Sigmoid colon (tissue), 7 donors: ENCODE measurements around the gene TTYH3. TPM values are rescaled to one million over a fixed set of nuclear protein-coding genes. Genes with fewer than 3 reads are reported as not detected.
A peak's percentile ranks its signal among the peaks of the same experiment; 100 is the strongest.

Source experiments
- DNase-seq: peaks from one replicate; pipeline ENCODE4 v3.0.0-alpha.2; 2019
- H3K27ac ChIP-seq, 4 donors: fragments of 200-600 bp; sonication (generic); one replicate each; pipeline ENCODE4 v1.5.1; 2016 to 2019; ENCODE audit warnings: mild to moderate bottlenecking in 1 of 4
- H3K27me3 ChIP-seq, 3 donors: fragments of 200-600 bp; sonication (generic); one replicate each; pipeline ENCODE4 v1.5.1; 2019; ENCODE audit warnings: mild to moderate bottlenecking in 1 of 3
- H3K36me3 ChIP-seq, 4 donors: fragments of 200-600 bp; sonication (generic); one replicate each; pipeline ENCODE4 v1.5.1; 2016 to 2019
- H3K4me1 ChIP-seq, 4 donors: fragments of 200-600 bp; sonication (generic); one replicate each; pipeline ENCODE4 v1.5.1; 2017 to 2019
- H3K4me3 ChIP-seq, 4 donors: fragments of 200-600 bp; sonication (generic); one replicate each; pipeline ENCODE4 v1.5.1; 2017 to 2019; ENCODE audit warnings: mild to moderate bottlenecking in 2 of 4, moderate library complexity in 1 of 4
- H3K9me3 ChIP-seq, 4 donors: fragments of 200-600 bp in 3 of 4; sonication (generic) in 3 of 4; one replicate each; pipeline versions ENCODE4 v1.5.1 to v1.6.1; 2013 to 2019
- EP300 ChIP-seq, 4 donors: sonication (generic); formaldehyde crosslinking; IDR thresholded peaks; one replicate each; pipeline ENCODE4 v1.6.1; 2017; ENCODE audit warnings: antibody characterized with exemption in 4 of 4
- POLR2A ChIP-seq, 2 donors: fragments of 450-650 bp; IDR thresholded peaks; one replicate each; pipeline ENCODE4 v1.6.1; 2016; ENCODE audit warnings: antibody characterized with exemption in 2 of 2, mild to moderate bottlenecking in 2 of 2, moderate library complexity in 2 of 2
- POLR2AphosphoS5 ChIP-seq, 4 donors: sonication (generic); formaldehyde crosslinking; IDR thresholded peaks; one replicate each; pipeline ENCODE4 v1.6.1; 2017; ENCODE audit warnings: antibody characterized with exemption in 4 of 4
- WGBS, 2 donors: extraction: QIAGEN DNeasy Blood & Tissue Kit; methylation state at CpG; one replicate each; pipeline ENCODE4 v1.1.7; 2013; 5-methylcytosine and 5-hydroxymethylcytosine counted together
- intact Hi-C: fragments of 100-400 bp; cut with DNase I; formaldehyde crosslinking; loops from one replicate; pipeline ENCODE4 v1.15.1; 2023
- polyA plus RNA-seq, 3 donors: library from polyadenylated mRNA; stranded (reverse); fragments of 200-250 nt; gene quantifications; one replicate each; pipeline ENCODE4 v1.2.3, GENCODE V29; 2013
- total RNA-seq, 4 donors: library from RNA; depleted of rRNA; stranded (reverse); fragments of >200 nt; gene quantifications; one replicate each; pipeline ENCODE4 v1.1.0, GENCODE V29; 2016
- TF ChIP-seq, protein P1 (sequence below), 4 experiments: fragments of 450-650 bp in 3 of 4; fragments of 200-600 bp in 1 of 4; IDR thresholded peaks; one replicate each; pipeline ENCODE4 v1.5.1; 2016 to 2019; ENCODE audit warnings: antibody characterized with exemption in 4 of 4, mild to moderate bottlenecking in 3 of 4, moderate library complexity in 2 of 4
- donor health status: healthy with polysubstance abuse.
- donor health status: Bipolar disorder and iron deficiency.
- donor health status: healthy.

The TTYH3 gene
- total and polyA plus RNA-seq, 7 donors, result 5.4 to 41.7 (median 15.3) TPM

DNA sequence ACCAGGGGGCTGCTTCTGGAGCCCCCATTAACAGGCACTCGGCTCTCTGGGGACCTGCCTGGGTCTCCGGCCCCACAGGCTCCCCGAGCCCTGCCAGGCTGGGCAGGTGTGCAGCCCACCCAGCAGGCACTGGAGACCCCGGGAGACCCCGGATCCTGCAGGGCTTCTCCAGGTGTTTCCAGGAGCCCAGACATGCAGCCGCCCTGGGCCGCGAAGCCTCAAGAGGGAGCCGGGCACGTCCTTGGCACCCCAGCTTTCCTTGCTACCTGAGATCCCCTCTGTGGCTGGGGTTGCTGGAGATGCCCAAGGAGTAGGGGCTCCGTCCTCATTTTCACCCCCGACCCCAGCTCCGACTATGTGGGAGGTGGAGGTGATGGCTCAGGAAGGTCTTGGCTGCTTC is 48.5 kb downstream of the TTYH3 start:
- Histone ChIP-seq H3K9me3 (no peaks in the 10 kb centered on the region), H3K27me3 (peaks cover 6 to 57% (median 24%) of the 10 kb centered on the region in 3 donors), H3K36me3 (no peaks in the 10 kb centered on the region), H3K27ac (no peak overlapping the region), H3K4me3 (no peak overlapping the region), H3K4me1 (peaks cover 0 to 8% (median 0%) of the 10 kb centered on the region in 4 donors)
- no peak for DNase-seq
- no peak for TF ChIP-seq POLR2AphosphoS5 (IDR thresholded peaks at IDR 0.05)
- TF ChIP-seq, protein P1, sequence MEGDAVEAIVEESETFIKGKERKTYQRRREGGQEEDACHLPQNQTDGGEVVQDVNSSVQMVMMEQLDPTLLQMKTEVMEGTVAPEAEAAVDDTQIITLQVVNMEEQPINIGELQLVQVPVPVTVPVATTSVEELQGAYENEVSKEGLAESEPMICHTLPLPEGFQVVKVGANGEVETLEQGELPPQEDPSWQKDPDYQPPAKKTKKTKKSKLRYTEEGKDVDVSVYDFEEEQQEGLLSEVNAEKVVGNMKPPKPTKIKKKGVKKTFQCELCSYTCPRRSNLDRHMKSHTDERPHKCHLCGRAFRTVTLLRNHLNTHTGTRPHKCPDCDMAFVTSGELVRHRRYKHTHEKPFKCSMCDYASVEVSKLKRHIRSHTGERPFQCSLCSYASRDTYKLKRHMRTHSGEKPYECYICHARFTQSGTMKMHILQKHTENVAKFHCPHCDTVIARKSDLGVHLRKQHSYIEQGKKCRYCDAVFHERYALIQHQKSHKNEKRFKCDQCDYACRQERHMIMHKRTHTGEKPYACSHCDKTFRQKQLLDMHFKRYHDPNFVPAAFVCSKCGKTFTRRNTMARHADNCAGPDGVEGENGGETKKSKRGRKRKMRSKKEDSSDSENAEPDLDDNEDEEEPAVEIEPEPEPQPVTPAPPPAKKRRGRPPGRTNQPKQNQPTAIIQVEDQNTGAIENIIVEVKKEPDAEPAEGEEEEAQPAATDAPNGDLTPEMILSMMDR (IDR thresholded peaks at IDR 0.05), result no peak
- no peak for TF ChIP-seq POLR2A (IDR thresholded peaks at IDR 0.05)
- TF ChIP-seq EP300 (IDR thresholded peaks at IDR 0.05), result no peak
- 76 to 88% methylated on average over 13 of the region's 13 CpGs for whole genome bisulfite sequencing, 2 donors
- intact Hi-C loops, result loop anchor here (10.0 kb wide), 1 partner anchor 225 kb away; no protein-coding TSS in a partner anchor

DNA sequence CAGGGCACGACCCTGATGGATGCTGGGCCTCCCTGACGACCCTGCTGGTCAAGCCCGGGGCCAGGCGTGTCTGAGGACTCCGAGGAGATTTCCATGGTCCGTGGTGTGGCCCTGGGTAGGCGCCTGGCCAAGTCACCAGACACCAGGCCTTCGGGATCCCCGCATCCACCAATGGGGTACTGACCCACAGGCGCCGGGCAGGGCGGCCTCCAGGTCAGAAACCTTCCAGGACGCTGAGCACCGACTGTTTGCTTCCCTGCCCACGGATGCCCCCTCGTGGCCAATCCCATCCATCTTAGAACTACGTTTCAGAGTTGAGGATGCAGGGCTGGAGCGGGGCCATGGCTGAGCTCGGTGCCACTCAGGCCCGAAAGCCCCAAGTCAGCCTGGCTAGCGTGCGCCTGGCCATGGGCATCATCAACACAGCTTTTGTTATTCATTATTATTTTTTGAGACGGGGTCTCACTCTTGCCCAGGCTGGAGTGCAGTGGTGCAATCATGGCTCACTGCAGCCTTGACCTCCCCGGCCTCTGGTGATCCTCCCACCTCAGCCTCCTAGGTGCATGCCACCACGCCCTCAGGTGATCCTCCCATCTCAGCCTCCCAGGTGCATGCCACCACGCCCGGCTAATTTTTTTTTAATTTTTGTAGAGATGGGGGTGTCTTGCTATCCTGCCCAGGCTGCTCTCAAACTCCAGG is 49.2 kb downstream of the TTYH3 start:
- Histone ChIP-seq H3K36me3 (no peaks in the 10 kb centered on the region), H3K27me3 (peaks cover 6 to 64% (median 28%) of the 10 kb centered on the region in 3 donors), H3K27ac (no peak overlapping the region), H3K9me3 (no peaks in the 10 kb centered on the region), H3K4me3 (no peak overlapping the region), H3K4me1 (peaks cover 0 to 8% (median 0%) of the 10 kb centered on the region in 4 donors)
- DNase-seq, result peak; percentile 85
- TF ChIP-seq POLR2AphosphoS5 (IDR thresholded peaks at IDR 0.05), result no peak
- TF ChIP-seq, protein P1 (IDR thresholded peaks at IDR 0.05), result peak; percentile 43 to 60 (median 53)
- intact Hi-C loops, result loop anchor here (10.0 kb wide), 1 partner anchor 226 kb away; no protein-coding TSS in a partner anchor
- 26 to 52% methylated on average over 27 of the region's 27 CpGs for WGBS, 2 donors

DNA sequence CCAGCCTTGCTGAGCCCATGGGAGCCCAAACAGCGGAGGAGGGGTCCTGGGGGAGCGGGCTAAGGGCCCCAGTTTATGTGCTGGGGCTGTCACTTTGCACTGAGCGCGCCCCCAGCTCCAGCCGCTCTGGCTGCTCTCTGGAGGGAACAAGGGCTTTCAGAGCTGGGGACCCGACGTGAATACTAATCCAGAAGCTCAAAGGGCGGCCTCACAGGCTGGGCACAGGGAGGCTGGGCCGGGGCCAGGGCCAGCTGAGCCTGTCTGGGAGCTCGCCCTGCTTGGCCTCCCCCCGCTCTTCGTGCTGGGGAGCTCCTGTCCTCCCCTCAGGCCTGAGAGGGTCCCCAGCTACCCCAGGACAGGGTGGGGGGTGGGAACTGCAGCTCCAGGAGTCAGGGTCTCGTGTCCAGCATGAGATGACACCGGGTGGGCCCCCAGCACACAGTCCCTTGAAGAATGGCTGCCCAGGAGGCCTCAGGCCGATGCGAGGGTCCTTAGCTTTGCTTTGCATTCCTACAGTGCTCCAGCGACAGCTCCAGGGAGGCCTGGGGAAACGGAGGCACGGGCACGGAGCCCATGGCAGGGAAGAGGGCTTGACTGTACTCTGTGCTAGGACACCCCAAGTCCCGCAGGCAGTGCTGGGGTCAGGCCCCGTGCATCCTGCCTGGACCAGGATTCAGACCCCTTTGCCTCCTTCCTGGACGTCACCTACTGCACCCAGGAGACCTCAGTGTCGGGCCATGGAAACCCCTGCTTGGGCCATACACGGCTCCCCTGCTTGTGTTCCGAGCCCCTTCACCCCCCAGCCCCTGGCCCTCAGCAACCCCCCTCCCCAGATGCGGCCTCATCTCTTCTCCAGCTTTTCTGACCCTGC is 50.4 kb downstream of the TTYH3 start:
- H3K4me3 ChIP-seq, result no peak overlapping the region
- peaks cover 0 to 9% (median 2%) of the 10 kb centered on the region in 4 donors for H3K4me1 ChIP-seq
- no peaks in the 10 kb centered on the region for H3K9me3 ChIP-seq
- peaks cover 8 to 76% (median 41%) of the 10 kb centered on the region in 3 donors for H3K27me3 ChIP-seq
- no peaks in the 10 kb centered on the region for H3K36me3 ChIP-seq
- TF ChIP-seq, protein P1 (IDR thresholded peaks at IDR 0.05), result no peak
- TF ChIP-seq POLR2AphosphoS5 (IDR thresholded peaks at IDR 0.05) (no peak), POLR2A (IDR thresholded peaks at IDR 0.05) (no peak), EP300 (IDR thresholded peaks at IDR 0.05) (no peak)
- intact Hi-C loops, result loop anchor here (10.0 kb wide), 1 partner anchor 227 kb away; no protein-coding TSS in a partner anchor
- H3K27ac ChIP-seq, result no peak overlapping the region
- DNase-seq, result no peak
- WGBS, 2 donors, result 67 to 87% methylated on average over 27 of the region's 27 CpGs

DNA sequence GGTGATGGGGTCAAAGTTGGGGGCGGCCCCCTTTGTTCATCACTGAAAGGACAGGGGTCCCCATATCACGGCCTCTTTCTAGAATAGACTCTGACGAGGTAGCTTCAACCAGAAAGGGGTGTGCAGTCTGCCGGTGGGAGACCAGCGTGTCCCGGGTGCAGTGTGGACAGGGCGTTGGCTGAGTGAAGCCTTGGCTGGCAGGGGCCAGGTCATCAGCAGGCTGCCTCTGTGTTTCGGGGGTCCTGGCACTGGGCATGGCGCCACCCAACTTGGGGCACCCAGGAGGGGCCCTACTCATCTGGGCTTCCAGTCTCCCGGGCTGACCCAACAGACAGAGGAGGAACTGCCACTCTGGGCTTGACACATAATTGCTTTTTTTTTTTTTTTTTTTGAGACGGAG is 52.7 kb downstream of the TTYH3 start:
- H3K4me1 ChIP-seq, result peaks cover 0 to 21% (median 19%) of the 10 kb centered on the region in 4 donors
- no peaks in the 10 kb centered on the region for H3K36me3 ChIP-seq
- H3K9me3 ChIP-seq, result no peaks in the 10 kb centered on the region
- no peak for DNase-seq
- TF ChIP-seq, protein P1 (IDR thresholded peaks at IDR 0.05), result no peak
- no peak for TF ChIP-seq POLR2A (IDR thresholded peaks at IDR 0.05)
- TF ChIP-seq EP300 (IDR thresholded peaks at IDR 0.05), result no peak
- no peak for TF ChIP-seq POLR2AphosphoS5 (IDR thresholded peaks at IDR 0.05)
- H3K4me3 ChIP-seq, result no peak overlapping the region
- intact Hi-C loops, result loop anchor here (10.0 kb wide), 1 partner anchor 230 kb away; no protein-coding TSS in a partner anchor
- WGBS, 2 donors, result 84 to 95% methylated on average over 10 to 11 of the region's 11 CpGs
- H3K27me3 ChIP-seq, result peaks cover 21 to 94% (median 48%) of the 10 kb centered on the region in 3 donors
- no peak overlapping the region for H3K27ac ChIP-seq
